Peyer's patch (tissue), 4 donors: ENCODE measurements around the gene IGF1R. TPM values are rescaled to one million over a fixed set of nuclear protein-coding genes. Genes with fewer than 3 reads are reported as not detected.

Source experiments
- DNase-seq, 3 donors: peaks; one replicate each; pipeline ENCODE4 v3.0.0-alpha.2; 2017 to 2019
- H3K27ac ChIP-seq, 4 donors: fragments of 200-600 bp; sonication (generic); one replicate each; pipeline ENCODE4 v1.5.1; 2016 to 2019
- H3K27me3 ChIP-seq, 2 donors: fragments of 200-600 bp; sonication (generic); one replicate each; pipeline ENCODE4 v1.5.1; 2019
- H3K36me3 ChIP-seq, 3 donors: fragments of 200-600 bp; sonication (generic); one replicate each; pipeline ENCODE4 v1.5.1; 2016 to 2019
- H3K4me1 ChIP-seq, 4 donors: fragments of 200-600 bp; sonication (generic); one replicate each; pipeline ENCODE4 v1.5.1; 2016 to 2019
- H3K4me3 ChIP-seq, 4 donors: fragments of 200-600 bp; sonication (generic); 1 replicate in 3 of 4; 2 replicates in 1 of 4; pipeline ENCODE4 v1.5.1; 2016 to 2019; ENCODE audit warnings: mild to moderate bottlenecking in 1 of 4
- H3K9me3 ChIP-seq, 4 donors: fragments of 200-600 bp; sonication (generic); one replicate each; pipeline ENCODE4 v1.5.1; 2016 to 2019; ENCODE audit warnings: mild to moderate bottlenecking in 1 of 4
- POLR2A ChIP-seq, 2 donors: fragments of 450-650 bp; IDR thresholded peaks; one replicate each; pipeline ENCODE4 v1.5.1; 2017; ENCODE audit warnings: antibody characterized with exemption in 2 of 2, mild to moderate bottlenecking in 2 of 2, moderate library complexity in 2 of 2
- total RNA-seq, 4 donors: library from RNA; depleted of rRNA; stranded (reverse); fragments of >200 nt; gene quantifications; one replicate each; pipeline ENCODE4 v1.1.0, GENCODE V29; 2016
- TF ChIP-seq, protein P1 (sequence below), 6 experiments: fragments of 450-650 bp in 4 of 6; fragments of 200-600 bp in 2 of 6; sonication (generic) in 1 of 6; IDR thresholded peaks; one replicate each; pipeline ENCODE4 v1.5.1; 2017 to 2019; ENCODE audit warnings: antibody characterized with exemption in 6 of 6, mild to moderate bottlenecking in 3 of 6, moderate library complexity in 1 of 6

Gene IGF1R
- total RNA-seq, 4 donors from 2014 or later, result 29.6 to 176 (median 88.1) TPM

DNA sequence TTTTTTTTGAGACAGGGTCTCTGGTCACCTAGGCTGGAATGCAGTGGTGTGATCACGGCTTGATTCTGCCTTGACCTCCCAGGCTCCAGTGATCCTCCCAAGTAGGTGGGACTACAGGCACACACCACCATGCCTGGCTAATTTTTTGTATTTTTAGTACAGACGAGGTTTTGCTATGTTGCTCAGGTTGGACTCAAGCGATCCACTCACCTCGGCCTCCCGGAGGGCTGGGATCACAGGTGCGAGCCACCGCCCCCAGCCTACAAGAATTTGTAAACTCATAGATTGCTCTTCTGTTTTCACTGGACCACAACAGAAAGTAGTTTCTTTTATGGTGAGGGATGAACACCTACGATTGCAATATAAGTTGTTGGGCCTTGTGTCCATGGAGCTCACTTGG lies 7.4 kb downstream of the IGF1R start:
- Histone ChIP-seq H3K27ac (no peak overlapping the region), H3K4me3 (no peak overlapping the region), H3K4me1 (peaks cover 0 to 12% (median 2%) of the 10 kb centered on the region in 4 donors), H3K27me3 (no peaks in the 10 kb centered on the region), H3K36me3 (no peaks in the 10 kb centered on the region), H3K9me3 (no peaks in the 10 kb centered on the region)
- DNase-seq, result no peak
- no peak for TF ChIP-seq POLR2A (IDR thresholded peaks at IDR 0.05)
- TF ChIP-seq, protein P1, sequence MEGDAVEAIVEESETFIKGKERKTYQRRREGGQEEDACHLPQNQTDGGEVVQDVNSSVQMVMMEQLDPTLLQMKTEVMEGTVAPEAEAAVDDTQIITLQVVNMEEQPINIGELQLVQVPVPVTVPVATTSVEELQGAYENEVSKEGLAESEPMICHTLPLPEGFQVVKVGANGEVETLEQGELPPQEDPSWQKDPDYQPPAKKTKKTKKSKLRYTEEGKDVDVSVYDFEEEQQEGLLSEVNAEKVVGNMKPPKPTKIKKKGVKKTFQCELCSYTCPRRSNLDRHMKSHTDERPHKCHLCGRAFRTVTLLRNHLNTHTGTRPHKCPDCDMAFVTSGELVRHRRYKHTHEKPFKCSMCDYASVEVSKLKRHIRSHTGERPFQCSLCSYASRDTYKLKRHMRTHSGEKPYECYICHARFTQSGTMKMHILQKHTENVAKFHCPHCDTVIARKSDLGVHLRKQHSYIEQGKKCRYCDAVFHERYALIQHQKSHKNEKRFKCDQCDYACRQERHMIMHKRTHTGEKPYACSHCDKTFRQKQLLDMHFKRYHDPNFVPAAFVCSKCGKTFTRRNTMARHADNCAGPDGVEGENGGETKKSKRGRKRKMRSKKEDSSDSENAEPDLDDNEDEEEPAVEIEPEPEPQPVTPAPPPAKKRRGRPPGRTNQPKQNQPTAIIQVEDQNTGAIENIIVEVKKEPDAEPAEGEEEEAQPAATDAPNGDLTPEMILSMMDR (IDR thresholded peaks at IDR 0.05), result no peak

DNA sequence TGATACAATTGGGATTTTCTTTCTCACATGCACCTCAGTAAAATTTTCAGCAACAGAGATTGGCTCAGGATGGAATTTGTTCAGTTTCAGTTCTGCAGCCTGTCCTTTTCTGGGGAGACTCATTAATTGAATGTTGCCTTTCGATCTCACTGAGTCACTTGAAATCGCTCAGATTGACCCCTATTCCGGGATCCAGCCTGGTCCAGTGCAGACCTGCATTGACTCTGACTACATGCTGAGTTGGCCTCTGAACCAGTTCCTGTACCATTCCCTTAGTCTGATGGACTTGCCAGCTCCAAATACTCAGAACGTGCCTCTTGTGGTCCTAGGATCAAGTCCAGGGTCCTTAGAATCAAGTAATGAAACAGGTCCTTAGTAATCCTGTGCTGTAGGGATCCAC lies 9.4 kb downstream of the IGF1R start:
- H3K27ac ChIP-seq, result no peak overlapping the region
- no peak for TF ChIP-seq POLR2A (IDR thresholded peaks at IDR 0.05)
- TF ChIP-seq, protein P1 (IDR thresholded peaks at IDR 0.05), result no peak
- peaks cover 0 to 7% (median 0%) of the 10 kb centered on the region in 4 donors for H3K4me1 ChIP-seq
- H3K4me3 ChIP-seq, result no peak overlapping the region
- no peak for DNase-seq
- H3K9me3 ChIP-seq, result no peaks in the 10 kb centered on the region
- no peaks in the 10 kb centered on the region for H3K36me3 ChIP-seq
- no peaks in the 10 kb centered on the region for H3K27me3 ChIP-seq

DNA sequence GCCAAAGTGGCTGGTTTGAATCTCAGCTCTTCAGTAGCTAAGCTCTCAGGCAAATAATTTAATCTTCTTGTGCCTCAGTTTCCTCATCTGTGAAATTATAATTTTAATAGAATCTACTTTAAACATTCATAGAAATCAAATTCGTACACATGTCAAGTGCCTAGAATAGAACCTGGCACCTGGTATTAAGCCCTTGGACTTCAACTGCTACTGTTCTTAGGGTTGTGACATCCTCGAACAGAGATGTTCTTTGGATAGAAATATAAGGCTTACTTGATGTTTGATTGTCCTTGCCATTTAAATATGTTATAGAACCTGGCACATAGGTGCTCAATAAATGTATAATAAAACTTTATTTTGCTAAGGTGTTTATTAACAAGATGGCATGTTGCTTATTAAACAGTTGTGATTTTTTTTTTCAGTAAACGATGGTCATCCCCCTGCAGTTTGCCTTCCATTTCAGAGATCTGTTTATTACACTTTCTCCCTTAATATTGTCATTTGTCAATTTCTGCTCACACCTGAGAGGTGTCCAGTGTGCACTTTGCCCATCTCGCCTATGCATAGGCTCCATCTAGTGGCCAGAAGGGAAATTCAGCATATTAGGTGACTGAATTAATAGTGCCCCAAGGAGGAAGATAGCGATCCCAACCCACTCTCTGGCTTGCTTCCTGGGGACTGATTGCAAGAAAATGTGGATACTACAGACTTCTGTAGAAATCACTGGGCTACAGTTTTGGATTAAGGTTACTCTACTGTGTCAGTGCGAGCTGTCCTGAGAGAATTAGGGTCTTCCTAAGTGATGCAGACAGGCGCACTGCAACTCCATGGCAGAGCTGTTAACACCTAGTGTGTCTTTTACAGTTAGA lies 10.7 kb downstream of the IGF1R start:
- peaks cover 0 to 18% (median 2%) of the 10 kb centered on the region in 4 donors for H3K4me1 ChIP-seq
- TF ChIP-seq, protein P1 (IDR thresholded peaks at IDR 0.05), result peak; percentile 20 to 85 (median 76)
- no peak for TF ChIP-seq POLR2A (IDR thresholded peaks at IDR 0.05)
- no peak overlapping the region for H3K4me3 ChIP-seq
- no peak overlapping the region for H3K27ac ChIP-seq
- no peaks in the 10 kb centered on the region for H3K36me3 ChIP-seq
- no peaks in the 10 kb centered on the region for H3K27me3 ChIP-seq
- H3K9me3 ChIP-seq, result no peaks in the 10 kb centered on the region
- peak in 1 of 3 donors; percentile 80 for DNase-seq

DNA sequence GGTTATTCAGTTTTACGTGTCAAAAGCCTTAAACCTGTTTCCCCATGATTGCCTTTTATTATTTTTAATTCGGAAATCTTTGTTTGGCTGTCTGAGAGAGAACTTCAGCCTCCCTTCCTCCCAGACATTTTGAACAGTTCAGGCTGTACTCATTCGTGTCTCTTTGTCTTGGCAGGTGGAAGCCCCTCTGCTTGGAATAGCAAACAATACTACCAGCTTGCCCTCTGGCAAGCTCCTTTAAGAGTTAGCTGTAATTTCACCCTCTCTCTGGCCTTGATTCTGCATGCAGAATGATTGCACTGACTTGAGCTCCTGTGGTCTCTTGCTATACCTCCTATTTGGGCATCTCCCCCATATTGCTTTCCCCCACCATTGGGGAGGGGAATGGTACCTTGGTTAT lies 11.7 kb downstream of the IGF1R start:
- DNase-seq, result no peak
- no peaks in the 10 kb centered on the region for H3K27me3 ChIP-seq
- no peak overlapping the region for H3K4me3 ChIP-seq
- no peak overlapping the region for H3K27ac ChIP-seq
- H3K9me3 ChIP-seq, result no peaks in the 10 kb centered on the region
- TF ChIP-seq, protein P1 (IDR thresholded peaks at IDR 0.05), result no peak
- no peak for TF ChIP-seq POLR2A (IDR thresholded peaks at IDR 0.05)
- H3K4me1 ChIP-seq, result peaks cover 0 to 18% (median 2%) of the 10 kb centered on the region in 4 donors
- no peaks in the 10 kb centered on the region for H3K36me3 ChIP-seq

DNA sequence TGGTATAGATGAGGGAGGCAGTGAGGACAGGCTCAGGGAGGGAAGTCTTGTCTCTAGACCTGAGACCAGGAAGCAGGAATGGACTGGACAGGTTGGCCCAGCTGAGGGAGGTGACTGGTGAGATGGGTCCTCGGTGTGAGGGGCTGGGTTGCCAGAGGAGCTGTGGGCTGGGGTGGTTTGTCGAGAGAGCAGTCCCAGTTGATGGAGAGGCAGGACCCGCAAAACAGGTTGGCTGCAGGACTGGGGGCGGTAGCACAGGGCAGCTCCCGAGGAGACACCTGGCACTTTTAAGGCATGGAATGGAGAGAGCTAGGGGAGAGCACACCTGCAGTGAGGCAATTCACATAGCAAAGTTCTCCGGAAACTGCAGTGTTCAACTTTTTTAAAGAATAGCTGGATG lies 14.7 kb downstream of the IGF1R start:
- Histone ChIP-seq H3K27ac (no peak overlapping the region), H3K27me3 (no peaks in the 10 kb centered on the region), H3K4me3 (no peak overlapping the region), H3K4me1 (peaks cover 0 to 25% (median 2%) of the 10 kb centered on the region in 4 donors), H3K36me3 (no peaks in the 10 kb centered on the region), H3K9me3 (no peaks in the 10 kb centered on the region)
- no peak for TF ChIP-seq POLR2A (IDR thresholded peaks at IDR 0.05)
- no peak for DNase-seq

DNA sequence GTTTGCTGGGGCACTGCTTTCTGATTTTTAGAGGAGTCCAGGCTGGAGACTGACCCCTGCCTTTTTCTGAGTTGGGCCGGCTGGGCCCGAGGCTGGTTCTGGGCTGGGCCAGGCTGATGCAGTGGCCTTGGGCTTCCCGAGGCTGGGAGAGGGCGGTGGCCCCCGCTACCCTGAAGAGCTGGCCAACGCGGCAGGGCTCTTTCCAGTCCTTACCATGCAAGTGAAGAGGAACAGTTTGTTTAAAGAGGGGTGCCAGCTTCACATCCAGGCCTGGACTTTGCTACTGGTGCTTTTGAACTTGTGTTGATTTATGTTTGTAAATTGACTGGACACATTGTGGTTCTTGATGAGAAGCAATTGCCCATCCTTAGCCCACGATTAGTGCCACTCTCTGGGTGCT lies 15.3 kb downstream of the IGF1R start:
- Histone ChIP-seq H3K4me1 (peaks cover 0 to 31% (median 2%) of the 10 kb centered on the region in 4 donors), H3K27ac (no peak overlapping the region), H3K4me3 (no peak overlapping the region), H3K36me3 (no peaks in the 10 kb centered on the region), H3K9me3 (no peaks in the 10 kb centered on the region), H3K27me3 (no peaks in the 10 kb centered on the region)
- no peak for TF ChIP-seq POLR2A (IDR thresholded peaks at IDR 0.05)
- TF ChIP-seq, protein P1 (IDR thresholded peaks at IDR 0.05), result no peak
- no peak for DNase-seq
